PFSK-1 (cell line): Measurements from ENCODE around the gene B4GALT6.

Source experiments
- FOXP2 ChIP-seq: optimal IDR thresholded peaks from 2 replicates; pipeline ENCODE3; 2011; ENCODE audit warnings: borderline replicate concordance, control low read depth, inconsistent platforms; ENCODE audit not compliant: insufficient read depth; ENCODE audit errors: extremely low read length, extremely low read depth
- POLR2AphosphoS5 ChIP-seq: IDR thresholded peaks from 2 replicates; pipeline ENCODE4 v1.6.1; 2012; ENCODE audit warnings: low read depth, mild to moderate bottlenecking, control low read depth, low read length, moderate library complexity
- TAF1 ChIP-seq: IDR thresholded peaks from 2 replicates; pipeline ENCODE4 v1.6.1; 2012; ENCODE audit warnings: low read length, control low read depth, borderline replicate concordance; ENCODE audit not compliant: insufficient read depth
- TF ChIP-seq, protein P1 (sequence below), 2 experiments: IDR thresholded peaks; 2 replicates each; pipeline versions ENCODE4 v1.6.1 to v1.8.0; 2011 to 2012; ENCODE audit warnings: low read depth in 2 of 2, low read length in 2 of 2, control low read depth in 1 of 2, inconsistent platforms in 1 of 2, mild to moderate bottlenecking in 1 of 2, moderate library complexity in 1 of 2; ENCODE audit not compliant: insufficient read depth in 1 of 2

- TF ChIP-seq FOXP2 (no peak), POLR2AphosphoS5 (no peak), TAF1 (no peak)
- TF ChIP-seq, protein P1, sequence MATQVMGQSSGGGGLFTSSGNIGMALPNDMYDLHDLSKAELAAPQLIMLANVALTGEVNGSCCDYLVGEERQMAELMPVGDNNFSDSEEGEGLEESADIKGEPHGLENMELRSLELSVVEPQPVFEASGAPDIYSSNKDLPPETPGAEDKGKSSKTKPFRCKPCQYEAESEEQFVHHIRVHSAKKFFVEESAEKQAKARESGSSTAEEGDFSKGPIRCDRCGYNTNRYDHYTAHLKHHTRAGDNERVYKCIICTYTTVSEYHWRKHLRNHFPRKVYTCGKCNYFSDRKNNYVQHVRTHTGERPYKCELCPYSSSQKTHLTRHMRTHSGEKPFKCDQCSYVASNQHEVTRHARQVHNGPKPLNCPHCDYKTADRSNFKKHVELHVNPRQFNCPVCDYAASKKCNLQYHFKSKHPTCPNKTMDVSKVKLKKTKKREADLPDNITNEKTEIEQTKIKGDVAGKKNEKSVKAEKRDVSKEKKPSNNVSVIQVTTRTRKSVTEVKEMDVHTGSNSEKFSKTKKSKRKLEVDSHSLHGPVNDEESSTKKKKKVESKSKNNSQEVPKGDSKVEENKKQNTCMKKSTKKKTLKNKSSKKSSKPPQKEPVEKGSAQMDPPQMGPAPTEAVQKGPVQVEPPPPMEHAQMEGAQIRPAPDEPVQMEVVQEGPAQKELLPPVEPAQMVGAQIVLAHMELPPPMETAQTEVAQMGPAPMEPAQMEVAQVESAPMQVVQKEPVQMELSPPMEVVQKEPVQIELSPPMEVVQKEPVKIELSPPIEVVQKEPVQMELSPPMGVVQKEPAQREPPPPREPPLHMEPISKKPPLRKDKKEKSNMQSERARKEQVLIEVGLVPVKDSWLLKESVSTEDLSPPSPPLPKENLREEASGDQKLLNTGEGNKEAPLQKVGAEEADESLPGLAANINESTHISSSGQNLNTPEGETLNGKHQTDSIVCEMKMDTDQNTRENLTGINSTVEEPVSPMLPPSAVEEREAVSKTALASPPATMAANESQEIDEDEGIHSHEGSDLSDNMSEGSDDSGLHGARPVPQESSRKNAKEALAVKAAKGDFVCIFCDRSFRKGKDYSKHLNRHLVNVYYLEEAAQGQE (IDR thresholded peaks at IDR 0.05; ENCODE audit: insufficient read depth in 1 of 2, low read depth in 2 of 2, low read length in 2 of 2), result no peak
These were observed 93.8 kb downstream of the B4GALT6 start for GRCh38 chr18:31590570-31590969.
